Fibroblast of skin of abdomen (primary cell): ENCODE results near the gene MSL2.
"Not testable (repeated sequence)": the region's sequence is repeated elsewhere in the genome, so short reads cannot be mapped to it uniquely, and the experiment has no call there.

ENCODE experiments used
- DNase-seq: peaks from one replicate; pipeline ENCODE4 v3.0.0-alpha.2; 2013

Gene MSL2

GRCh38 chr3:136192195-136192594 is 3.9 kb downstream of the MSL2 start:
- DNase-seq, result not testable (repeated sequence)

- DNase-seq, result no peak
These were observed 6.1 kb downstream of the MSL2 start for GRCh38 chr3:136189859-136190617.

- no peak for DNase-seq
These were observed 7.1 kb downstream of the MSL2 start for GRCh38 chr3:136189043-136189442.

- no peak for DNase-seq
These were observed 8.3 kb downstream of the MSL2 start for GRCh38 chr3:136187868-136188267.

GRCh38 chr3:136186846-136187245 is 9.3 kb downstream of the MSL2 start:
- DNase-seq, result peak; percentile 68

GRCh38 chr3:136186344-136186743 is 9.8 kb downstream of the MSL2 start:
- DNase-seq, result peak; percentile 13

- DNase-seq, result peak; percentile 36
These were observed 11.4 kb downstream of the MSL2 start for GRCh38 chr3:136184703-136185102.

- DNase-seq, result no peak
These were observed 14.4 kb downstream of the MSL2 start for GRCh38 chr3:136181741-136182140.

- DNase-seq, result peak; percentile 12
These were observed 18.3 kb downstream of the MSL2 start for GRCh38 chr3:136177876-136178275.

GRCh38 chr3:136173939-136174490 is 22.1 kb downstream of the MSL2 start:
- DNase-seq, result no peak

GRCh38 chr3:136171097-136171542 is 25.0 kb downstream of the MSL2 start:
- DNase-seq, result no peak

GRCh38 chr3:136168236-136168635 is 27.9 kb downstream of the MSL2 start:
- DNase-seq, result not testable (repeated sequence)

GRCh38 chr3:136166507-136166906 is 29.6 kb downstream of the MSL2 start:
- no peak for DNase-seq

- not testable (repeated sequence) for DNase-seq
These were observed 32.5 kb downstream of the MSL2 start for GRCh38 chr3:136163607-136164006.

GRCh38 chr3:136162322-136162721 is 33.8 kb downstream of the MSL2 start:
- no peak for DNase-seq

GRCh38 chr3:136161516-136161915 is 34.6 kb downstream of the MSL2 start:
- DNase-seq, result no peak

GRCh38 chr3:136152963-136153362 is 43.2 kb downstream of the MSL2 start:
- no peak for DNase-seq

GRCh38 chr3:136152176-136152843 is 43.8 kb downstream of the MSL2 start:
- no peak for DNase-seq

GRCh38 chr3:136151219-136151618 is 44.9 kb downstream of the MSL2 start:
- DNase-seq, result no peak

- peak; percentile 37 for DNase-seq
These were observed 46.5 kb downstream of the MSL2 start for GRCh38 chr3:136149667-136150066.

- peak; percentile 21 for DNase-seq
These were observed 49.0 kb downstream of the MSL2 start for GRCh38 chr3:136146981-136147729.

- not testable (repeated sequence) for DNase-seq
These were observed 51.7 kb downstream of the MSL2 start for GRCh38 chr3:136144397-136144796.

GRCh38 chr3:136142592-136142991 is 53.5 kb downstream of the MSL2 start:
- DNase-seq, result peak; percentile 92
